ENCODE data around the gene FAM163B. TPM values are rescaled to one million over a fixed set of nuclear protein-coding genes. Genes with fewer than 3 reads are reported as not detected.

FAM163B gene
- polyA plus RNA-seq, 1 experiment = not detected

DNA sequence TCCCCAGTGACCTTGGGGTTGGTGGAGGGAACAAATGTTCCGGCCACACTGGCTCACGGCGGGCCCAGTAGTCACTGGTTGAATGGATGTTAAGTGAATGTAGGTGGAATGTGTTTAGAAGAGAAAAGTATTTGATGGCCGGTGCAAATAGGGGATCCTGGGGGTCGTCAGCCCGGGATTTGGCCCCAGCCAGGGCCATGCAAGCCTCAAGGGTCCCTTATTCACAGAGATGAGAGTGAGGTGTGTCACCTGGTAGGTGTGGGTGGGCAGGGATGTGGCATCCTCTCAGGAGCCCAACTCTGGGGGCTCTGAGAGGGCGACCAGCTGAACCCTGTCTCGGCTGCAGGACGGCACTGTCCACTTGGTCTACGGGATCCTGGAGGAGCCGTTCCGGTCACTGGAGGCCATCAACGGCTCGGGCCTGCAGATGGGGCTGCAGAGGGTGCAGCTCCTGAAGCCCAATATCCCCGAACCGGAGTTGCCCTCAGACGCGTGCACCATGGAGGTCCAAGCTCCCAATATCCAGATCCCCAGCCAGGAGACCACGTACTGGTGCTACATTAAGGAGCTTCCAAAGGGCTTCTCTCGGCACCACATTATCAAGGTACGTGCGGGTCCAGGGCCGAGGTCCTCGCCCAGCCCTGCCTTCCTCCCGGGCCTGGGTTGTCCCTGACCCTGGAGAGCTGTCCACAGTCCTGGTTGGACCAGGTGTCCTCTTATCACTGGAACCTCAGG is 32.8 kb upstream of the FAM163B start:
- TF ChIP-seq, protein P1, sequence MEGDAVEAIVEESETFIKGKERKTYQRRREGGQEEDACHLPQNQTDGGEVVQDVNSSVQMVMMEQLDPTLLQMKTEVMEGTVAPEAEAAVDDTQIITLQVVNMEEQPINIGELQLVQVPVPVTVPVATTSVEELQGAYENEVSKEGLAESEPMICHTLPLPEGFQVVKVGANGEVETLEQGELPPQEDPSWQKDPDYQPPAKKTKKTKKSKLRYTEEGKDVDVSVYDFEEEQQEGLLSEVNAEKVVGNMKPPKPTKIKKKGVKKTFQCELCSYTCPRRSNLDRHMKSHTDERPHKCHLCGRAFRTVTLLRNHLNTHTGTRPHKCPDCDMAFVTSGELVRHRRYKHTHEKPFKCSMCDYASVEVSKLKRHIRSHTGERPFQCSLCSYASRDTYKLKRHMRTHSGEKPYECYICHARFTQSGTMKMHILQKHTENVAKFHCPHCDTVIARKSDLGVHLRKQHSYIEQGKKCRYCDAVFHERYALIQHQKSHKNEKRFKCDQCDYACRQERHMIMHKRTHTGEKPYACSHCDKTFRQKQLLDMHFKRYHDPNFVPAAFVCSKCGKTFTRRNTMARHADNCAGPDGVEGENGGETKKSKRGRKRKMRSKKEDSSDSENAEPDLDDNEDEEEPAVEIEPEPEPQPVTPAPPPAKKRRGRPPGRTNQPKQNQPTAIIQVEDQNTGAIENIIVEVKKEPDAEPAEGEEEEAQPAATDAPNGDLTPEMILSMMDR (IDR thresholded peaks at IDR 0.05; ENCODE audit: insufficient read depth, low read depth, low read length) = no peak
- POLR2A ChIA-PET = no interaction called here
- DNase-seq (ENCODE audit: low read depth) = no peak
- Histone ChIP-seq H3K36me3 (ENCODE audit: control insufficient read depth, insufficient read depth, low read length) (no peaks in the 10 kb centered on the region), H3K4me3 (ENCODE audit: low read depth, low read length) (no peak overlapping the region), H3K27me3 (ENCODE audit: control insufficient read depth, insufficient read depth, low read length) (peaks cover 14% of the 10 kb centered on the region)
- CTCF ChIA-PET = interaction anchor here (0.9 kb wide), 1 partner anchor 13 kb away, joined by 3 read pairs; no protein-coding TSS in a partner anchor

- DNase-seq (ENCODE audit: low read depth) = no peak
- CTCF ChIA-PET = no interaction called here
- TF ChIP-seq, protein P1 (IDR thresholded peaks at IDR 0.05; ENCODE audit: insufficient read depth, low read depth, low read length) = no peak
- peaks cover 10% of the 10 kb centered on the region for H3K27me3 ChIP-seq (ENCODE audit: control insufficient read depth, insufficient read depth, low read length)
- POLR2A ChIA-PET = no interaction called here
- H3K4me3 ChIP-seq (ENCODE audit: low read depth, low read length) = no peak overlapping the region
- no peaks in the 10 kb centered on the region for H3K36me3 ChIP-seq (ENCODE audit: control insufficient read depth, insufficient read depth, low read length)
Observed at GRCh38 chr9:133641396-133641655, 32.1 kb upstream of the FAM163B start.

DNA sequence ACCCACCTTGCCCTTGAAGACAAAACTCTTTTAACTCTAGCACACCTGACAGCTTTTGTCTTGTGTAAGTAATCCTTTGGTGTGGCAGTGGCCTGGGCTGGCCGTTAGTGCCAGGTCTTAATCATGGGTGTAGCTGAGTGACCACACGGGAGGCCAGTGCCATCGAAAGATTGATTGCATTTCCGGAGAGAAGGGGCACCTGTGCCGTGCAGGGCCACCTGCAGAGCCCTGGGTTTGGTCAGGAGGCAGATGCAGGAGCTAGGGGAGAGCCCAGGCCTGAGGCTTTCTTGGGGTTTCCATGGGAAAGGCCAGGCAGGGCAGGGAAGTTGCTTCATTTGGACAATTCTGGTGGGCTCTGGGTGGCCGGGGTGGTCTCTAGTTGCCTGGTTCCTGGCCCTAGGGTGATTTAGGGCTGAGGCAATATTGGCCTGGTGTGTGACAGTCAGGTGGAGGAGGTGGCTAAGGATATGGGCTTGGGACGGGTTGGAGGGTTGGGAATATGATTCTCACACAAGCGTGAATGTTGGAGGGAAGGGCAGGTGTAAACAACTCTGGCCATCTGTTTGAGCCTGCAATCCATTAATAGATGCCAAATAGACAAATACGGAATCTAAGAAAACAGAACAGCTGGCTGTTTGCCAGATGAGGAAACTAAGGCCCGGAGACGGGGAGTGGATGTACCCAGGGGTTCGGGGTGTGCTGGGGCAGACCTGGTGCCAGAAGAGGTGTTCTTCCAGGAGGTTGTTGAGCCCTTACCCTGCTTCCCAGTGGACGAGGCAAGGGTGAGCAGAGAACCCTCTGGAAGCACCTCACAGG is 31.6 kb upstream of the FAM163B start:
- CTCF ChIA-PET = no interaction called here
- POLR2A ChIA-PET = no interaction called here
- no peak for DNase-seq (ENCODE audit: low read depth)
- Histone ChIP-seq H3K4me3 (ENCODE audit: low read depth, low read length) (no peak overlapping the region), H3K27me3 (ENCODE audit: control insufficient read depth, insufficient read depth, low read length) (peaks cover 13% of the 10 kb centered on the region), H3K36me3 (ENCODE audit: control insufficient read depth, insufficient read depth, low read length) (no peaks in the 10 kb centered on the region)
- TF ChIP-seq, protein P1 (IDR thresholded peaks at IDR 0.05; ENCODE audit: insufficient read depth, low read depth, low read length) = no peak

- POLR2A ChIA-PET = no interaction called here
- TF ChIP-seq, protein P1 (IDR thresholded peaks at IDR 0.05; ENCODE audit: insufficient read depth, low read depth, low read length) = no peak
- CTCF ChIA-PET = no interaction called here
- Histone ChIP-seq H3K4me3 (ENCODE audit: low read depth, low read length) (no peak overlapping the region), H3K27me3 (ENCODE audit: control insufficient read depth, insufficient read depth, low read length) (peaks cover 13% of the 10 kb centered on the region), H3K36me3 (ENCODE audit: control insufficient read depth, insufficient read depth, low read length) (no peaks in the 10 kb centered on the region)
- DNase-seq (ENCODE audit: low read depth) = no peak
Observed at GRCh38 chr9:133640160-133640559, 31.0 kb upstream of the FAM163B start.

DNA sequence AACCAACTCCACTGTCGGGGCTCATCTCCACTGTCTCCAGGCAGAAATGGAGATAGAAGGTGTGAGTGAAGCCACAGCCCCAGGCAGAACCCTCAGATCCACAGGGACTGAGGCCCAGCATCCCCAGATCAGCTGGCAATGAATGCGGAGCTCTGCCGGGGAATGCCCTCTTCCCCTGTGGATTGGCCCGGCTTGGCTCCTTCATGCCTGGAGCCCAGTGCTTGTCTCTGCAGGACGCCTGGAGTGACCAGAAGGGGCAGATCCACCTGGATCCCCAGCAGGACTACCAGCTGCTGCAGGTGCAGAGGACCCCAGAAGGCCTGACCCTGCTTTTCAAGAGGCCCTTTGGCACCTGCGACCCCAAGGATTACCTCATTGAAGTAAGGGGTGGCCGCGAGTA is 30.4 kb upstream of the FAM163B start:
- Histone ChIP-seq H3K36me3 (ENCODE audit: control insufficient read depth, insufficient read depth, low read length) (no peaks in the 10 kb centered on the region), H3K4me3 (ENCODE audit: low read depth, low read length) (no peak overlapping the region), H3K27me3 (ENCODE audit: control insufficient read depth, insufficient read depth, low read length) (peaks cover 13% of the 10 kb centered on the region)
- CTCF ChIA-PET = no interaction called here
- POLR2A ChIA-PET = no interaction called here
- TF ChIP-seq, protein P1 (IDR thresholded peaks at IDR 0.05; ENCODE audit: insufficient read depth, low read depth, low read length) = no peak
- no peak for DNase-seq (ENCODE audit: low read depth)
